GM21381 (cell line): ENCODE data around the gene CASP3.
A peak's percentile ranks its signal among the peaks of the same experiment; 100 is the strongest.

Source experiments
- ATAC-seq: cut with Tn5 transposase; IDR thresholded peaks from one replicate; pipeline ENCODE4 v1.9.1; 2021; ENCODE audit warnings: mild to moderate bottlenecking, moderate library complexity; ENCODE audit not compliant: unreplicated experiment

CASP3 gene

DNA sequence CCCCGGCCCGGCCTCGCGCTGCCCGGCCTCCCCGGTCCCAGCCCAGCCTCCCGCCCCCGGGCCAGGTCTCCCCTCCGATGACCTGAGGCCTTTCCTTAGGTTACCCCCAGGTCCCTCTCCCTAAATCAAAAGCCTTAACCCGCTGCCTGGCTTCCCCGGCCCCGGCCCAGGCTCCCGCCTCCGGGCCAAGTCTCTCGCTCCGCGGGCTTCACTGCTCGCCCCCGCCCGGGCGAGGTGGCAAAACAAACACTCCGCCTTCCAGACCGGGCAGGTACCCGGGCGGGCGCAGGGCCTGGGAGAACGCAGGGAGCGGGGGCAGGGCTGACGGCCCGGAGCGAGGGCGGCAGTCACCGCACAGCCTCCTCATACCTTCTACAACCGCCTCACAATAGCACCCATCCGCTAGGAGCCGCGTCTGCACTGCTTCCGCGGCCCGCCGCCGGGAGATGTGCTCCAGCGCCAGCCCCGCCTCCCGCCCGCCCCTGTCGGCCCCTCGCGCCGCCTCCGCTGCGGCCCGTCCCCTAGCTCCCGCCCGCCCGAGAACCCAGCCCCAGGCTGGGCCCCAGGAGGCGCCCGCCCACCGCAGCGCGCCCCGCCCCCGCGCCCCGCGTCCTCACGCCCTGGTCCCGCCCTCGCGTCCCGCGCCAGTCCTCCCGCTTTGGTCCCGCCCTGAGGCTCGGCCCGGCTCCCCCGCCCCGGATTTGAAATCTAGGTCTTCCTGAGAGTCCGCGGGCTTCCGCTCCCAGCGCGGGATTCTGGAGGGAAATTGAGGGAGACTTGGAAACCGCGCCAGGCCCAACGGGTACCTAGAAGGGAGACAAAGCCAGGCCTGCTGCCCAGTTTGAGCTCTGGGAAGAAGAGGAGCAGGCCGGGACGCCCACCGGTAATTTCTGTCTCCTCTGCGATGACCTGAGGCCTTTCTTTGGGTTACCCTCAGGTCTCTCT is at the start of gene CASP3, which contains the start of gene PRIMPOL:
Gene CASP3, minus strand, starts transcription at position 422 of the 945 bp plus-strand sequence. CDS start 10,994 bp downstream, outside the sequence.
Gene PRIMPOL, plus strand, starts transcription at position 713 of the 945 bp plus-strand sequence. CDS start 7,403 bp downstream, outside the sequence.
- ATAC-seq = peak; percentile 86

DNA sequence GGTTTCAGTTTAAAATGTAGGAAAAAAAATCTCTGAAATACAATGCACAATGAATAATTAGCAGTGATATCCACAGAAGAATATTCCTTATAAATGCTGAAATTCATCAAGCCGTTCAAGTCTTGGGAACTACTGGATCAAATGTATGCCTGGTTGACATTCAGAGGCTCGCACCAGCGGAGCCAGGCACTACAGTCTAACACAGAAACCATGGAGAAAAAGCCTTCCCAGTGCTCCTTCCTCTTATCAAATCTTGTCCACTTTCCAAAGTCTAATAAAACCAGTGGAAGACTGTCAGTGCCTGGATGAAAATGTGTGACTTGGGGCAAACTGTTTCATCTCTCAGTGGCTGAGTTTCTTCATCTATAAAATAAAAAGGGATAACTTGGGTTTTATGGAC is 48.7 kb upstream of the CASP3 start:
- ATAC-seq = no peak

DNA sequence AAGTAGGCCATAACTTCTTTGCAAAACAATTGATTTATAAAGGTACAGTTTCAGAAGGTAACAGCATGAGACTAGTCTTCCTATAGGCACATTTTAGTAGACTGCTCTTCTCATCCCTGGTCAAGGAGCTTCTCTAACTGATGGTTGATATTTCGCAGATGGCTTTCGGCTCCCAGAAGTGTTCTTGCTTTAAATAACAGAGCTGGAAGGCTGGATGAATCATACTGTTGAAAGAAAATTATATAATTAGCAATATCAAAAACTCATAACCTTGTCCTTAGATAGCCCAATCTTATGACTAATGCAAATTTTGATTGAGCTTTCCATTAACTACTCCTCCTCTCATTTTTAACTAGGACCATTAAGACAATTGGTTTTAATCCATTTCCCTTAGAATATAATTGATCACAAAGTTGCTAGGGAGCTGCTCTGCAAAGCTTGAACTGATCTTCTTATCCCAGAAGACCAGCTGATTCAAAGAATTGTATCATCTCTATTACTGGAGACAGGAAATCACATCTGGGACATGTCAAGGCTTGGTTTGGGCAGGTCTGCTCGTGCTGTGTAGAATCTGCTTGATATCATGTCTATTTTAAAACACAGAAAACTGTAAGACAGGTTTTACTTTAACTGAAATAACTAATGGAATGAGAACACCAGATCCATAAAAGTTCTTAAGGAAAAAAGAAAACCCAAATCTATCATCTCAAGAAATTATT is 46.1 kb upstream of the CASP3 start:
- no peak for ATAC-seq

DNA sequence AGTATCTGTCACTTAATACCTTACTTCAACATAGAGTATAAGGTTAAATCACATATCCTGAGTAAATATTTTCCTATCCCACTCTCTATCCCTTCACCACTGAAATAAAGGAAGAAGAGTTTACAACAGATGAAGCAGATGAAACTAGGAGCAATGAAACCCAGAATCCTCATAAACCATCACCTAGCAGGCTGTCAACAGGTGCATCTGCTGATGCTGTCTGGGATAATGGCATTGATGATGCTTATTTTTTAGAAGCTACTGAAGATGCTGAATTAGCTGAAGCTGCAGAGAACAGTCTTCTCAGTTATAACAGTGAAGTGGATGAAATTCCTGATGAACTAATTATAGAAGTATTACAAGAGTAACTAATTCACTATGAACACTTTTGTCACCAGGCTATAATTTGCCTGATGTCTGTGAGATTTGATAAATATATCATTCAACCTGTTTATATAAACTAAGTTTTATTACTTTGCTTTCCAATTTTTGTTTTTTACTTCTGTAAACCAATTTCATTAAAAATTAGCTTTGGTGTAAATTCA is 45.2 kb upstream of the CASP3 start:
- ATAC-seq = no peak

DNA sequence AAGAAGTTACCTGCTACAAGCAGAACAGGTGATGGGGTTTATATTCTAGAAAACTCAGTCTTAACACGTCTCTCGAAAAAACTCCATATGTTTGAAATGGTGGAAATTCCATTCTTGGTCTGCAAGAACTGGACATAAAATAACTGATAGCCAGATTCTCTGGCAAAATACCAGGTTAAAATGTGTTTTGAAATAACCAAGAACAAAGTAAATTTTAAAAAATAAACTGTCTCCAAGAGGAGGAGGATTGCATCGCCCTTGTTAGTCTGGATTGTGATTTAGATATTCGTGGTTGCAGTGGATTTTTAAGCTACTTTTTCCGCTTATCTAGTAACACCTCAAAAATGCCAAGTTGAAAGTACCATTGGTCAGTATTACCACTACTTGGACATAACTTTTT is 43.8 kb upstream of the CASP3 start:
- no peak for ATAC-seq

DNA sequence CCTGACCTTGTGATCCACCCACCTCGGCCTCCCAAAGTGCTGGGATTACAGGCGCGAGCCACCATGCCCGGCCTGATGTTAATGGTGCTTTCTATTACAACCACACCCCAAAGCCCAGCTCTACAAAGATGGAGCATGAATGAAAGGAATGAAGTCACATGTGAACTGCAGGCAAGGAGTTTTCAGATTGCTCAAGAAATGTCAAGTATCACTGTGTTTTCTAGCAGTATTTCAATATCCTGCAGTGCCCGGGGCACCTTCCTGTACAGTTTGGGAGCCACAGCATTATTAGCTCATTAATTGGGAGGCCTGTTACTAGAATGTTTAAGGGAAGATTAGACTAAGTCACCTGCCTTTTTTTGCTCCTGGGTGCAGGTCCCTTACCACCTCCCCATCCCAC is 40.4 kb upstream of the CASP3 start:
- no peak for ATAC-seq

DNA sequence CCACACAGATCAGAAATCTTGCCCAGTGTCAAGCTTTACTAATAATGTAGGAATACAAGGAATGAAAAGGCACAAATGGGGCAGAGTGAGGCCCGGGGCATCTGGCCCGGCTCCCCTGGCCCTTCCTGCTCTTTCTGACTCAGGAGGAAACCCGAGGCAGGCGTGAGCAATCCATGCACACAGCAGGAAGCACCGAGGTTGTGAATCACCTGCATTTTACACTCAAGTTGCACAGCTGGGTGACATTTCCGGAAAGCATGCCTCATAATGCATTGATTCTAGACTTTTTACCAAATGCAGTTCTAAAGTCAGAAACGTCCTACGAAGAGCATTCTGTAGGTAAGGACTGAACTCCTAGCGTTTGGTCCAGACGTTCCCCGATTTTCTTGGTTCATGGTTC is 39.2 kb upstream of the CASP3 start:
- no peak for ATAC-seq

DNA sequence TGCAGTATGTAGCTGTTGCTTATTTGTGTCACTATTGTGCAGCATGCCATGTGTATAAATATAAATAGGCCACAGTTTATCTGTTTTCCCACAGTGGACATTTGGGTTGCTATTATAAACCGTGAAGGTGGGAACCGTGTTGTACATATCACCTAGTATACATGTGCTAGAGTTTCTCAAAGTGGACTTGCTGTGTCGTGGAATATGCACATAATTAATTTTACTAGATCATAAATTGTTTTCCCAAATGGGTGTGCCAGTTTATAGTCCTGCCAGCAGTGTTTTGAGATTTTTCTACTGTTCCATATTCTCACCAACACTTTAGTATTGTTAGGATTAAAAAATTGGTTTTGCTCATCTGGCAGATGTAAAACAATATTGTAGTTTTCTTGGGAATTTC is 38.8 kb upstream of the CASP3 start:
- no peak for ATAC-seq

DNA sequence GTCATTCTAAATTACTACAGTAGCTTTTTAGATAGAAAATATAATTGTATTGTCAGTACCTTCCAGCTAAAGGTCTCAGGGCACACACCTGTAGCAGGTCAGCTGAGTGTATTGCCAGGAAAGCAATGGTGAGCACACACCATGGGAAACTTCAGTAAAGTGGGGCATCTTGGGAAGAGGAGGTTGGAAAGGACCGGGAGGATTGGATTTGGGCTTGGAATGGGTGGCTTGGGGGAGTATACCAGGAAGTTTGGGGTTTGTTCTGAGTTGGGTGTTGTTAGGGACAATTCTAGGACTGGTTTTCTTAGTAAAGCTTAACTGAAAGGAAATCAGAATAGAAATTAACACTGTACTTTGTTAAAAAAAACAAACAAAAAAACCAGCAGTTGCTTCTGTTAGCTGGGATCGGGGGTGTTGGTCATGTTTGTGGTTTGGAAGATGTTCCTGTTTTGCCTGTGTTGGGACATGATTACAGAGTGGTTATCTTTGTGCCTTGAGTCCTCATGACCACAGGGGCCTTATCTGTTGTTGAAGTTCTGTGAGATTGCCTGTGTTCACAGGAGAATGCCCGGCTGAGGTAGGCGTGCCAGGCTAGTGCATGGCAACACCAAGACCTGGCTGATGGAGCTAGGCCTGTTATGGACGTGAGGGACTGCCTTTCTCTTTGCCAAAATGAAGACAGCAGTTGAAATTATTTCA is 35.4 kb upstream of the CASP3 start:
- ATAC-seq = no peak

DNA sequence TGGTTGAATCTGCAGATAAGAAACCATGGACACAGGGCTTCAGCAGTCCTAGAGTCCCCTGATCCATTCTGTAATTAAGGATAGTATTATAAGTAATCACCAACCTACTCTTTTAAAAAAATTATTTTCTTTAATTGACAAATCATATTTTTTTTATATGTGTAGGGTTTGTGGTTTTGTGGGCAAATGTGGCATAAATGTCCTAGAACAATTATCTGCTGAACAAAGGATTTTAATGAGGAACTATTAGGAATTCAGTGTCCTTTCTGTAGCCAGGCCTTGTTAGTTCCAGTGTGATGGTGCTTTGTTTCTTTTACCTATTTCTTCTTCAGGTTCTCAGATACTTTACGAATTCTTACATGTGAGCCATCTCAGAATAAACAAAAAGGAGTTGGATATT is 32.7 kb upstream of the CASP3 start:
- no peak for ATAC-seq

DNA sequence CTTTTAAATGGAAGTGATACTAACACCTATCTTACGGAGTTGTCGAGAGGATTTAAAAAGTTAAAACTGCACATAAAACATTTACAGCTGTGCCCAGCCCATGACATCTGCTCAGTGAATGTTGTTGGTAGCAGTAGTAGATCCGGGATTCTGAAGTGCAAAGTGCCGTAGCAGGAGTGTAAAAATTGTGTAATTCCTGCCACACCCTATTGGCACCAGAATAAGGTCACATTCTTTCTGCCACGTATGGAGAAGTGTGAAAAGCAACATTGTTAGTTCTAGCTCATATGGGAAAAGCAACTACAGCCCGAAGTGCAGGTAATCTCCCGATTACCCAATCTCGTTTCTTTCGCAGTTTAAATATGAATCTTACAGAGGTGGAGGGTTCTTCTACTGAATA is 31.5 kb upstream of the CASP3 start:
- ATAC-seq = no peak

DNA sequence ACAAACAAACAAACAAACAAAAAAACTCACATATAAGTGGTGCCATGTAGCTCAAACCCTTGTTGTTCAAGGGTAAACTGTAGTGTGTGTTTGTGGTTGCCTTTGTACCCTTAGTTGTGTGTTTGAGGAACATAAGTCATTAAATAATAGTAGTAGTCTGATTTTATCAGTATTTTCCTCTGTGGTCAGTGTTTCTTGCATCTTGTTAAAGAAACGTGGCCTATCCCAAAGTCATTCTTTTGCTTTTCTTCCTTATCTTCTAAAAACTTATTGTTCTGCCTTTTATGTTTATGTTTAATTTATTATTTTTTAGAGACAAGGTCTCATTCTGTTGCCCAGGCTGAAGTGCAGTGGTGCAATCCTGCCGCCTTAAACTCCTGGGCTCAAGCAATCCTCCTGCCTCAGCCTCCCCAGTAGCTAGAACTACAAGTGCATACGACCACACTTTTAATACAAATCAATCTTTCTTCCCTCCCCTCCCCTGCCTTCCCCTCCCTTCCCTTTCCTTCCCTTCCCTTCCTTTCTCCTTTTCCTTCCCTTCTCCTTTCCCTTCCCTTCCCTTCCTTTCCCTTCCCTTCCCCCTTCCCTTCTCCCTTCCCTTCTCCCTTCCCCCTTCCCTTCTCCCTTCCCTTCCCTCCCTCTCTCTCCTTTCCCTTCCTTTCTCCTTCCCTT is 26.7 kb upstream of the CASP3 start:
- no peak for ATAC-seq

DNA sequence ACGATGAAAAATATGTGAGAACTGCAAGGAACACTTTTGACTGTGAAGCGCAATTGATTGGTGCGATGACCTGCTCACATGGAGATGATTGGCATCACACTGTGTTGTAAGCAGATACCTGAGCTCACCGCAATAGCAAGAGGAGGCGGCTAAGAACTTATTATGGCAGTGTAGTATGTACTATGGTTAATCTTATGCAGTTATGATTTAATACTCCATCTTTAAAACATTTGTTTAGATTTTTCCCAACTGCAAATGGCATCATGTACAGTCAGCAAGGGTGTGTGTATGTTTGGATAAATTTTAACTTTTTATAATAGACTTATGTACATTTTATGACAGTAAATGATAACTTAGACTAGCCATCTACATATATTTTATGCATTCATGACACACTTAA is 25.8 kb upstream of the CASP3 start:
- no peak for ATAC-seq

DNA sequence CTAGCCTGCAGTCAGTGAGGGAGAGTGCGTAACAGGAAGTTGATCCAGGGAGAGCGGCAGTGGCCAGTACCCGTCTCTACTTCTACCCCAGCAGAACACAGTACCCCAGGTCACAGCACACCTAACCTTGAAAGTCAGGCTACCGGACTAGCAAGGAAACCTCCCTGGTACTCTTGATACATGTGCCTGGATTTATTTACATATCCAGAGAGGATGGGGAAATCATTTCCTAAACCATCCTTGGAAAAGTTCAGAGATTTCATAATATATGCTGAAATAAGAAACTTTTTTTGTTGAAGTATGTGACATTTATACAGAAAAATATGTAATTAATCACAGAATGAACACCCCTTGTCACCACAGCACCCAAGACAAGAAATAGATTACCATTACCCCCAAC is 24.8 kb upstream of the CASP3 start:
- ATAC-seq = no peak

DNA sequence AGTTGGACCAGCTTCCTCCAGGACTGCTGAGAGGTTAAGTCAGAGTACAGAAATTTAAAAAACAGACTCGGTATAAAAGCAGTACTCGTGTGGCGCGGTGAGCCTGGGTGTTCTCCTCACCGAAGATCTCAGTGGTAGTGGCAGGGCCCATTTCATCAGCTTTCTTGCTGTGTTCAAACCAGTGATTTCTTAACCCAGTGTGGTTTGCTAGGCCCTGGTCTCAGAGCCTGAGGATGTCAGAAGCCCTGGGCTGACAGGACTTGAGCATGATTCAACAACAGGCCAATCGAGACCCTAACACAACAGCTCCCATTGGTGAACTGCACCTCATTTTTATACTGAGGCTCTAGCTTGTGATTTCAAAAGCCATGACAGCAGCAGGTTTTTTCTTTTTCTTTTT is 23.5 kb upstream of the CASP3 start:
- no peak for ATAC-seq

DNA sequence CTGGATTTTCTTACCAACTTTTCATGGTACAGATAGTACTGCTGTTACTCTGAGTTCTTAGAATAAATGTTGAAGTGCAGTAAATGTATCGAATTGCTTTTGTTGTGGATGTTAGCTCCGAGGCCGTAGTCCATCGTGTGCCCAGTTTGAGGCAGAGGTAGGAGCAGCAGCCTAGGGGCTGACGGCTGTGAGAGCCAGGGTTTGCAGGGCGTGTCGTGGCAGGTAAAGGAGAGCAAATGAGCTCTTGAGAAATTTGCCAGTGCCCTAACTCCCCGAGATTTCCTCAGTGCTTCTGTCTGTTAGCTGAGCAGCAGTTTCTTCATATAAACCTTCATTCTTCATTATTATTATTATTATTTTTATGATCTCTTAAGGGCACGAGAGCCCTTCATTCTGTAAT is 21.9 kb upstream of the CASP3 start:
- ATAC-seq = no peak

DNA sequence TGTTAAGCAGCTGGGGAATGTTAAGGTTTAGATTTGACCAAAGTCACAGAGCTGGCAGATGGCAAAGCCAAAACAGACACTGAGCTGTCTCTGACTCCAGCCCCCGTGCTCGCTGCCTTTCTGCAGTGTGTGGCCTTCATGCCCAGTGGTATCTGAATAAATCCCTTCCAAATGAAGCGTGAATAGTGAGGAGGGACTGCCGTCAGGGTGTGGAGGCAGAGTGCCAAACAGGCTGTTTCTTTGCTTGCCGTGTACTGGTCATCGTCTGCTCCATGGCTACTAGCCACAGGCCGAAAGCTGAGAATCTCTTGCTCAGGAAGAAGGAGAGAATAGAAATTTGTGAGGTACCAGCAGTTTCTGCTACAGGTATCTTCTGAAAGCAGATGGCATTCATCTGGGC is 20.0 kb upstream of the CASP3 start:
- no peak for ATAC-seq

DNA sequence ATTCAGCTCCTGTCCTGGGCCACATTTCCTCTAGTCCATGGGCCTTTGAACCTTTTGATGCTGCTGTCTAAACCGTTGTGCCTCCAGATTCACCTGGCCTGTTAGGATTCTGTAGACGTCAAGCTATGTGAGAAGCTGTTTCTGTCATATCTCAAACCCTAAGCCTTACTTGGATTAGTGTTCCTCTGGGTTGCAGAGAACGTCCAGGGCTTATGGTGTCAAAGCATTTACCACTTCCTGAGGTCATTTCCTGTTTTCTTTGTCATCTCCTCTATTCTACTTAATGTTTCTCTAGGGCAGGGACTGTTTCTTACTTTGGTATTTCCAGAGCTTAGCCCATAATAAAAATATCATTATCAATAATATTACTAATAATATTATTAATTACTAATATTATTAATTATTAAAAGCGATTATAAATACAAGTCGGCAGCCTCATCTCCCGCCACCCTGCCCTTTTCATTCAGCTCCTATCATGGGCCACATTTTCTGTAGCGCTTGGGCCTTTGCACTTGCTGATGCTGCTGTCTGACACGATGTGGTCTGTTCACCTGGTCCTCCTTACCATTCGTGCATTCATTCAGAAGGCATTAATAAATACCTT is 19.4 kb upstream of the CASP3 start:
- no peak for ATAC-seq

DNA sequence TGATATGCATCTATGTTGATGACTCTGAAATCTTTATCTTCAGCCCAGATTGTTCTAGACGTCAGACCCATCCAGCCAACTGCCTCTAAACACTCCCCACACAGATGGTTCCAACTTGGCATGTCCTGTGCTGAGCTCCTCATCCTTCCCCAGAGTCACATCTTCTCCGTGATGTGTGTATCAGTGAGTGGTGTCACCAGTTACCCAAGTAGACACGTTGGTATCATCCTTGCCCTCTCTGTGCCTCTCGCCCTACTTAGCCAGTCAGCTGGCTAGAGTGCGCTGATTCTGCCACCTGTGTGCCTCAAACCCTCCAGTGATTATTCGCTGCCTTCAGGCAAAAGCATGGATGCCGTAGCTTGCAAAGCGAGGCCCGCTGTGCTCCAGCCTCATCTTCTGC is 18.8 kb upstream of the CASP3 start:
- no peak for ATAC-seq

DNA sequence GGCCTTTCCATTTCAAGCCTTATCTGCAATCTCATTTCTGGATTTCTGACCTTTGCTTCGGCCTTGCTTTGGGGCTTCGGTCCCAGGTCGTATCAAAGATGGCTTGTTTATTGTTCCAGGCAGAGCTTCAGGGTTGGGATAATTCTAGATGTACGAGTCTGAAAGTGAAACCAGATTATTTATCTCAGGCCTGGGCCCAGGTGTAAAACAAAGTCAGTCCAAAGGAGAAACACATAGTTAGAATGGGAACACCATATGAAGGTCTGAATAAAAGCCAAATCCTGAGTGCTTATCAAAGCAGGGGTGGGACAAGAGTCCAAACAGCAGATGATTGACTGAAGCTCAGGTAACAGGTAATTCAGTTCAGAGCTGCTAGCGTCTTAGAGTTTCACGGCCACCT is 17.4 kb upstream of the CASP3 start:
- ATAC-seq = no peak
